Panc1 (cell line): ENCODE measurements around the gene MS4A15.

Experiments used
- CTCF ChIP-seq: fragments of 450-650 bp; IDR thresholded peaks from 2 replicates; pipeline ENCODE4 v1.5.1; 2017; ENCODE audit warnings: mild to moderate bottlenecking
- POLR2AphosphoS5 ChIP-seq: IDR thresholded peaks from 2 replicates; pipeline ENCODE4 v1.6.1; 2012; ENCODE audit warnings: mild to moderate bottlenecking, low read depth, low read length, moderate library complexity

DNA sequence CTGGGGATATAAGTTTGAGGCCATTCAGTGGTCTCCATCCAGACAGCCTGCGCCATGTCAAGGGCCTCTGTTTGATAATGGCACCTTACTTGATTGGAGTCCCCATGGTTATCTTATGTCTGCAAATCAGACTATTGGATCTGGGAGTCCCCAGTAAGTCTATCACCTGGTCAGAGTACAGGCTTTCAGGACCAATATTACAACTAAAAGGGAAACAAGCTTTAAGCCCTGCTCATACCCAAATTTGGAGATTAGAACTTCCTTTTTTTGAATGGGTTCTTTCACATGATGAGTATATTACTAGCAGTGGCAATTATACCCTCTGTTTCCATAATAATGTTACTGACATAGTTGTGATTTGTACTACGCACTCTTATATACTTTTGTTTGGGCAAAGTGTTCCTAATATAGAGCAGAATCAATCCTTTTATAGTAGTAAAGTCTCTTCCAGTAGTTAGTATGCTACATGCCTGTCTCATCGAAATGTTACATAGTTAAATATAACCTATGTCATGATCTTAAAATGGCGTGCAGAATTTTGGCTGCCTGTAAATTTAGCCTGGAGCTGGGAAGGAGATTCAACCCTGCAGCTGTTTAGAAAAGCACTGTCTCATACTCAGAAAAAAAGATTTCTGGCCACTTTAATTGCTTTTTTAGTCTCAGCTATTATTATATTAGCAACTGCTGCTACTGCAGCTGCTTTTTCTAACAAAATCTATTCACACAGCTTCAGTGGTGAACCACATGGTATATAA lies 4.9 kb downstream of the MS4A15 start:
- TF ChIP-seq CTCF (no peak), POLR2AphosphoS5 (no peak)
